Measurements from ENCODE around the gene VGF. TPM values are rescaled to one million over a fixed set of nuclear protein-coding genes. Genes with fewer than 3 reads are reported as not detected.

Gene VGF
- total and polyA plus RNA-seq, 4 experiments from 2014 or later: not detected

- Mint-ChIP-seq H3K9me3 (peaks cover 0 to 4% (median 0%) of the 10 kb centered on the region in 8 donors), H3K4me3 (peak overlapping the region in 7 of 8 donors; percentile 8 to 75 (median 52)), H3K4me1 (peaks cover 36 to 74% (median 55%) of the 10 kb centered on the region in 4 donors), H3K27ac (peak overlapping the region in 4 of 7 donors; percentile 23 to 89 (median 68)), H3K36me3 (no peaks in the 10 kb centered on the region), H3K27me3 (peaks cover 58 to 72% of the 10 kb centered on the region in 2 donors)
- no peaks in the 10 kb centered on the region for H3K36me3 ChIP-seq (ENCODE audit: insufficient read depth, low read length)
- peaks cover 91% of the 10 kb centered on the region for H3K27me3 ChIP-seq (ENCODE audit: insufficient read depth, low read length)
- intact Hi-C loops (cut with micrococcal nuclease): loop anchor here (1.0 kb wide), 1 partner anchor 21 kb away; no protein-coding TSS in a partner anchor
- ChIA-PET CTCF (ENCODE audit: partially characterized antibody) (interaction anchor here (0.6 to 3.0 kb wide), 13 partner anchors 8 to 353 kb away, joined by 3 to 44 read pairs (median 4); partner anchors contain the start of gene AP1S1), POLR2A (ENCODE audit: partially characterized antibody) (interaction anchor here (0.7 to 1.3 kb wide), 2 partner anchors 27 to 47 kb away, joined by 3 to 7 read pairs; partner anchors contain the start of genes PLOD3 and ZNHIT1)
- H3K4me1 ChIP-seq (ENCODE audit: insufficient read depth, low read length): peaks cover 67% of the 10 kb centered on the region
- DNase-seq: peak in 2 of 5 donors; percentile 46 to 70
- H3K27ac ChIP-seq (ENCODE audit: low read depth, low read length): no peak overlapping the region
- no peaks in the 10 kb centered on the region for H3K9me3 ChIP-seq (ENCODE audit: control insufficient read depth in 1 of 2, low read length in 2 of 2)
- H3K4me3 ChIP-seq (ENCODE audit: low read length in 2 of 2): no peak overlapping the region
These were observed 5.5 kb upstream of the VGF start for GRCh38 chr7:101170617-101171441.

GRCh38 chr7:101169838-101170551, 4.6 kb upstream of the VGF start:
- intact Hi-C loops (cut with micrococcal nuclease): loop anchor here (1.0 to 10.0 kb wide), 3 partner anchors 26 to 283 kb away; partner anchors contain the start of genes PLOD3, UFSP1 and ZNHIT1
- Mint-ChIP-seq H3K9me3 (peaks cover 0 to 6% (median 0%) of the 10 kb centered on the region in 8 donors), H3K4me3 (peak overlapping the region in 7 of 8 donors; percentile 1 to 79 (median 64)), H3K27ac (peak overlapping the region in 5 of 7 donors; percentile 7 to 77 (median 36)), H3K36me3 (peaks cover 0 to 2% of the 10 kb centered on the region in 2 donors), H3K4me1 (peaks cover 40 to 81% (median 61%) of the 10 kb centered on the region in 4 donors), H3K27me3 (peaks cover 61 to 72% of the 10 kb centered on the region in 2 donors)
- ChIA-PET CTCF (ENCODE audit: partially characterized antibody) (interaction anchor here (0.8 to 3.0 kb wide), 9 partner anchors 12 to 113 kb away, joined by 3 to 44 read pairs (median 6); partner anchors contain the start of gene AP1S1), POLR2A (ENCODE audit: partially characterized antibody) (interaction anchor here (1.3 kb wide), 1 partner anchor 26 kb away, joined by 7 read pairs; no protein-coding TSS in a partner anchor)
- Histone ChIP-seq H3K4me1 (ENCODE audit: insufficient read depth, low read length) (peaks cover 75% of the 10 kb centered on the region), H3K36me3 (ENCODE audit: insufficient read depth, low read length) (no peaks in the 10 kb centered on the region), H3K27ac (ENCODE audit: low read depth, low read length) (no peak overlapping the region), H3K4me3 (ENCODE audit: low read length in 2 of 2) (no peak overlapping the region), H3K27me3 (ENCODE audit: insufficient read depth, low read length) (peaks cover 88% of the 10 kb centered on the region), H3K9me3 (ENCODE audit: control insufficient read depth in 1 of 2, low read length in 2 of 2) (no peaks in the 10 kb centered on the region)
- DNase-seq: peak; percentile 70 to 80 (median 75)

- no peaks in the 10 kb centered on the region for H3K9me3 ChIP-seq (ENCODE audit: control insufficient read depth in 1 of 2, low read length in 2 of 2)
- POLR2A ChIA-PET (ENCODE audit: partially characterized antibody): no interaction called here
- intact Hi-C loops (cut with micrococcal nuclease): loop anchor here (1.0 to 10.0 kb wide), 3 partner anchors 25 to 282 kb away; partner anchors contain the start of genes PLOD3, UFSP1 and ZNHIT1
- Mint-ChIP-seq H3K36me3 (peaks cover 0 to 2% of the 10 kb centered on the region in 2 donors), H3K27me3 (peaks cover 59 to 68% of the 10 kb centered on the region in 2 donors), H3K27ac (peak overlapping the region in 5 of 7 donors; percentile 7 to 77 (median 50)), H3K9me3 (peaks cover 0 to 6% (median 0%) of the 10 kb centered on the region in 8 donors), H3K4me3 (peak overlapping the region in 5 of 8 donors; percentile 23 to 79 (median 64)), H3K4me1 (peaks cover 40 to 79% (median 62%) of the 10 kb centered on the region in 4 donors)
- no peak for DNase-seq
- no peaks in the 10 kb centered on the region for H3K36me3 ChIP-seq (ENCODE audit: insufficient read depth, low read length)
- H3K4me1 ChIP-seq (ENCODE audit: insufficient read depth, low read length): peaks cover 81% of the 10 kb centered on the region
- H3K4me3 ChIP-seq (ENCODE audit: low read length in 2 of 2): no peak overlapping the region
- CTCF ChIA-PET (ENCODE audit: partially characterized antibody): interaction anchor here (1.3 to 3.0 kb wide), 5 partner anchors 13 to 25 kb away, joined by 4 to 44 read pairs (median 6); no protein-coding TSS in a partner anchor
- H3K27me3 ChIP-seq (ENCODE audit: insufficient read depth, low read length): peaks cover 89% of the 10 kb centered on the region
- no peak overlapping the region for H3K27ac ChIP-seq (ENCODE audit: low read depth, low read length)
These were observed 3.9 kb upstream of the VGF start for GRCh38 chr7:101169110-101169837.

GRCh38 chr7:101168412-101169049, 3.2 kb upstream of the VGF start:
- peaks cover 54 to 63% of the 10 kb centered on the region in 2 donors for H3K27me3 Mint-ChIP-seq
- intact Hi-C loops (cut with micrococcal nuclease): loop anchor here (1.0 to 10.0 kb wide), 3 partner anchors 24 to 281 kb away; partner anchors contain the start of genes PLOD3, UFSP1 and ZNHIT1
- ChIA-PET POLR2A (ENCODE audit: partially characterized antibody) (interaction anchor here (0.5 kb wide), 1 partner anchor 74 kb away, joined by 4 read pairs; no protein-coding TSS in a partner anchor), CTCF (ENCODE audit: partially characterized antibody) (interaction anchor here (1.2 to 1.8 kb wide), 4 partner anchors 12 to 75 kb away, joined by 3 to 29 read pairs (median 5); no protein-coding TSS in a partner anchor)
- peaks cover 0 to 4% (median 0%) of the 10 kb centered on the region in 8 donors for H3K9me3 Mint-ChIP-seq
- Histone ChIP-seq H3K9me3 (ENCODE audit: control insufficient read depth in 1 of 2, low read length in 2 of 2) (no peaks in the 10 kb centered on the region), H3K27me3 (ENCODE audit: insufficient read depth, low read length) (peaks cover 84% of the 10 kb centered on the region), H3K36me3 (ENCODE audit: insufficient read depth, low read length) (no peaks in the 10 kb centered on the region), H3K4me1 (ENCODE audit: insufficient read depth, low read length) (peaks cover 79% of the 10 kb centered on the region), H3K4me3 (ENCODE audit: low read length in 2 of 2) (no peak overlapping the region), H3K27ac (ENCODE audit: low read depth, low read length) (no peak overlapping the region)
- peak overlapping the region in 2 of 7 donors; percentile 26 to 77 for H3K27ac Mint-ChIP-seq
- DNase-seq: no peak
- H3K4me1 Mint-ChIP-seq: peaks cover 36 to 72% (median 56%) of the 10 kb centered on the region in 4 donors
- peaks cover 0 to 2% of the 10 kb centered on the region in 2 donors for H3K36me3 Mint-ChIP-seq
- peak overlapping the region in 4 of 8 donors; percentile 2 to 55 (median 18) for H3K4me3 Mint-ChIP-seq

GRCh38 chr7:101167645-101168411, 2.5 kb upstream of the VGF start:
- peaks cover 0 to 4% (median 0%) of the 10 kb centered on the region in 8 donors for H3K9me3 Mint-ChIP-seq
- Histone ChIP-seq H3K4me1 (ENCODE audit: insufficient read depth, low read length) (peaks cover 73% of the 10 kb centered on the region), H3K27me3 (ENCODE audit: insufficient read depth, low read length) (peaks cover 77% of the 10 kb centered on the region), H3K4me3 (ENCODE audit: low read length in 2 of 2) (no peak overlapping the region), H3K27ac (ENCODE audit: low read depth, low read length) (no peak overlapping the region), H3K9me3 (ENCODE audit: control insufficient read depth in 1 of 2, low read length in 2 of 2) (no peaks in the 10 kb centered on the region), H3K36me3 (ENCODE audit: insufficient read depth, low read length) (no peaks in the 10 kb centered on the region)
- H3K4me3 Mint-ChIP-seq: peak overlapping the region in 2 of 8 donors; percentile 2 to 32
- intact Hi-C loops (cut with micrococcal nuclease): loop anchor here (5.0 to 10.0 kb wide), 2 partner anchors 47 to 281 kb away; partner anchors contain the start of genes PLOD3, UFSP1 and ZNHIT1
- no peak for DNase-seq
- ChIA-PET CTCF (ENCODE audit: partially characterized antibody) (interaction anchor here (1.2 to 1.8 kb wide), 4 partner anchors 11 to 76 kb away, joined by 3 to 29 read pairs (median 5); no protein-coding TSS in a partner anchor), POLR2A (ENCODE audit: partially characterized antibody) (interaction anchor here (0.5 to 1.6 kb wide), 2 partner anchors 13 to 74 kb away, joined by 3 to 4 read pairs; no protein-coding TSS in a partner anchor)
- peaks cover 54 to 59% of the 10 kb centered on the region in 2 donors for H3K27me3 Mint-ChIP-seq
- H3K4me1 Mint-ChIP-seq: peaks cover 35 to 68% (median 52%) of the 10 kb centered on the region in 4 donors
- peaks cover 0 to 2% of the 10 kb centered on the region in 2 donors for H3K36me3 Mint-ChIP-seq
- H3K27ac Mint-ChIP-seq: peak overlapping the region in 1 of 7 donors; percentile 77

All from CD4-positive, alpha-beta memory T cell (primary cell).